ENCODE results near the gene VSIG10. TPM values are rescaled to one million over a fixed set of nuclear protein-coding genes. Genes with fewer than 3 reads are reported as not detected.
A peak's percentile ranks its signal among the peaks of the same experiment; 100 is the strongest.

VSIG10 gene
- total and polyA plus RNA-seq, 2 of the 4 experiments (the other 2 are of a cell fraction) = 5.9 to 10.0 TPM

DNA sequence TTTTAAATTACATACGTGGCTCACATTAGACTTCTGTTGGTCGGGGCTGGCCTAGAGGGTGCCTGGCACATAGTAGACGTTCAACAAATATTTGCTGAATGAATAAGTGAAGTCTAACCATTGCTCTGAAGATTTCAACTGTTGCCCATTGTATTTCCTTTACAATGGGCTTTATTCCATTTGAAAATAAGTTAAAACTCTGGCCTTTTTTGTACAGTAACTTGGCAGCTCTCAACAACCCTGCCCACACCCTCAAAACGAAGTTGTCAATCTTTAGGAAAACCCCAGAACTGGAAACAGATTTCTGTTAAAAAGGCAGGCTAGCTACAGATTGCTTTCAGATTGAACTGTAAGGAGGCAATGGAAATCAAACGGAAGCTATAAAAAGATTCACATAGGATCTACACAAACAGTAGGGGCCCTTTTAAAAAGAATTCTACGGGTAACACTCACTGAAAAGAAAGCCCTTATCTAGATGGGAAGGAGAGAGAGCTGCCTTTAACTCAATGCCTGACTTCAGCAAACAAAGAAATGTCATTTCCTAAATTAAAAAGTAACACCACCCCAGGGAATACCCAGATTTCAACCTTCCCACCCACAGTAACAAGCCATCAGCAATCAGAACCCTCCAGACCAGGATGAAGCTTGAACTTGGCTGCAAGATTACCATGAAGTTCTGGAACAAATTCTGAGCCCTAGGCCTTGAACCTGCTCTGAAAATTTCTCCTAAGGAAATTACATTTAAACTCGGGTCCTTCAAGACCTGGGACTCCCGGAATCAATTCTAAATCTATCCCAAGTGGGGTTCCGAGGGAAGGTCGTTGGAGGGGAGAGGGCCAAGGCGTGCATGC, 44.2 kb downstream of the VSIG10 start:
- intact Hi-C loops (cut with micrococcal nuclease) = loop anchor here (5.0 kb wide), 2 partner anchors 78 to 318 kb away; partner anchors contain the start of genes PEBP1 and SUDS3
- H3K9me3 ChIP-seq (ENCODE audit: control insufficient read depth, insufficient read depth, low read length) = no peaks in the 10 kb centered on the region
- ATAC-seq (ENCODE audit: low read depth) (no peak), DNase-seq (peak; percentile 47)
- peak overlapping the region; percentile 99 for H2AK5ac ChIP-seq (ENCODE audit: low read depth, low read length)
- H2BK15ac ChIP-seq (ENCODE audit: low read depth, low read length) = peak overlapping the region; percentile 33; the same call in 2 of the 3 replicates
- H3K9me1 ChIP-seq (ENCODE audit: insufficient read depth, low read length) = peaks cover 12% of the 10 kb centered on the region
- peaks cover 8 to 69% of the 10 kb centered on the region in 2 experiments for H3K79me1 ChIP-seq (ENCODE audit: low read depth in 1 of 2, low read length in 2 of 2)
- H3K27me3 ChIP-seq (ENCODE audit: control insufficient read depth, insufficient read depth, low read length) = no peaks in the 10 kb centered on the region
- in situ Hi-C loops (cut with MboI; ENCODE audit: low sequenced_read_pairs) = no loop called here
- H2AFZ ChIP-seq (replicated peaks; ENCODE audit: low read length, poor library complexity) = peak overlapping the region; percentile 58
- peak overlapping the region; percentile 89 for H4K91ac ChIP-seq (ENCODE audit: insufficient read depth, low read depth, low read length)
- peaks cover 10% of the 10 kb centered on the region for H3K4me1 ChIP-seq (ENCODE audit: control insufficient read depth, insufficient read depth, low read length)
- H2AK9ac ChIP-seq (replicated peaks; ENCODE audit: low read depth, low read length, poor library complexity) = peak overlapping the region; percentile 99
- BruUV-seq (replicated peaks) = no TSS peak
- H3K18ac ChIP-seq (ENCODE audit: low read depth, low read length) = peak overlapping the region; percentile 91; the same call in 1 of the 2 replicates
- H4K20me1 ChIP-seq (ENCODE audit: insufficient read depth, low read length) = peaks cover 15% of the 10 kb centered on the region
- H3K56ac ChIP-seq (ENCODE audit: extremely low read depth, insufficient read depth, low read length) = peak overlapping the region; percentile 95
- no CpG with 5 or more reads among the region's 11 CpGs for WGBS, 2 experiments (ENCODE audit: extremely low coverage in 2 of 2, insufficient read length in 1 of 2)
- H3K4ac ChIP-seq (ENCODE audit: low read depth, low read length) = peak overlapping the region; percentile 100
- peak overlapping the region; percentile 66 for H3K4me3 ChIP-seq (ENCODE audit: insufficient read depth, low read depth, low read length)
- H2BK20ac ChIP-seq (ENCODE audit: low read depth, low read length) = peak overlapping the region; percentile 71; the same call in 1 of the 2 replicates
- TF ChIP-seq RAD21 (IDR thresholded peaks at IDR 0.05; ENCODE audit: low read length) (no peak), CHD1 (IDR thresholded peaks at IDR 0.05; ENCODE audit: low read depth, low read length) (no peak), POLR2A (IDR thresholded peaks at IDR 0.05; ENCODE audit: low read depth, low read length) (no peak), MXI1 (IDR thresholded peaks at IDR 0.05; ENCODE audit: borderline replicate concordance, low read depth, low read length) (no peak), MAFK (IDR thresholded peaks at IDR 0.05; ENCODE audit: low read depth, low read length) (no peak), NFE2L2 (IDR thresholded peaks at IDR 0.05; ENCODE audit: low read depth, low read length) (no peak), BHLHE40 (IDR thresholded peaks at IDR 0.05; ENCODE audit: low read depth, low read length) (no peak)
- TF ChIP-seq, protein P1, sequence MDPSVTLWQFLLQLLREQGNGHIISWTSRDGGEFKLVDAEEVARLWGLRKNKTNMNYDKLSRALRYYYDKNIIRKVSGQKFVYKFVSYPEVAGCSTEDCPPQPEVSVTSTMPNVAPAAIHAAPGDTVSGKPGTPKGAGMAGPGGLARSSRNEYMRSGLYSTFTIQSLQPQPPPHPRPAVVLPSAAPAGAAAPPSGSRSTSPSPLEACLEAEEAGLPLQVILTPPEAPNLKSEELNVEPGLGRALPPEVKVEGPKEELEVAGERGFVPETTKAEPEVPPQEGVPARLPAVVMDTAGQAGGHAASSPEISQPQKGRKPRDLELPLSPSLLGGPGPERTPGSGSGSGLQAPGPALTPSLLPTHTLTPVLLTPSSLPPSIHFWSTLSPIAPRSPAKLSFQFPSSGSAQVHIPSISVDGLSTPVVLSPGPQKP (IDR thresholded peaks at IDR 0.05; ENCODE audit: borderline replicate concordance, low read depth, low read length) = no peak
- no peaks in the 10 kb centered on the region; the same call in 1 of the 2 replicates for H3K36me3 ChIP-seq (ENCODE audit: control insufficient read depth, insufficient read depth, low read length)
- peak overlapping the region; percentile 73 to 95; a peak in 3 of 4 replicates for H4K8ac ChIP-seq (ENCODE audit: low read depth in 2 of 2, low read length in 2 of 2)
- dilution Hi-C loops (cut with HindIII; ENCODE audit: low sequenced_read_pairs, unreplicated experiment) = no loop called here
- ChIA-PET POLR2A (ENCODE audit: unreplicated experiment) (interaction anchor here (0.6 kb wide), 1 partner anchor 1700 kb away, joined by 5 read pairs; no protein-coding TSS in a partner anchor), CTCF (interaction anchor here (0.5 kb wide), 1 partner anchor 146 kb away, joined by 4 read pairs; no protein-coding TSS in a partner anchor)
- peak overlapping the region; percentile 98 for H3K9ac ChIP-seq (ENCODE audit: low read depth, low read length)
- peak overlapping the region; percentile 96 for H3K14ac ChIP-seq (replicated peaks; ENCODE audit: low read depth, low read length)
- peak overlapping the region; percentile 52; the same call in 1 of the 2 replicates for H4K5ac ChIP-seq (ENCODE audit: low read depth, low read length)
- peak overlapping the region; percentile 85 for H2BK120ac ChIP-seq (ENCODE audit: low read depth, low read length)
- peak overlapping the region; percentile 96 for H3K23ac ChIP-seq (ENCODE audit: low read depth, low read length)
- H2BK5ac ChIP-seq (ENCODE audit: low read depth, low read length, poor library complexity, severe bottlenecking) = peak overlapping the region; percentile 75
- H3K4me2 ChIP-seq (ENCODE audit: low read depth, low read length) = peak overlapping the region; percentile 98
- peak overlapping the region; percentile 98 for H3K27ac ChIP-seq (ENCODE audit: insufficient read depth, low read length)

All from IMR-90 (cell line).